CD4-positive, alpha-beta T cell treated with Interleukin-6 at 100 ng/mL for 8 hours (primary cell): ENCODE results near the gene CCSER1.
A peak's percentile ranks its signal among the peaks of the same experiment; 100 is the strongest.

Experiments
- DNase-seq: peaks from one replicate; pipeline ENCODE4 v3.0.0-alpha.2; 2020; ENCODE audit warnings: mixed read lengths, low spot score

Gene CCSER1

GRCh38 chr4:90127223-90127705 lies at the start of gene CCSER1:
Gene CCSER1 (plus strand): TSS chr4:90127394.
- DNase-seq: peak; percentile 27

DNA sequence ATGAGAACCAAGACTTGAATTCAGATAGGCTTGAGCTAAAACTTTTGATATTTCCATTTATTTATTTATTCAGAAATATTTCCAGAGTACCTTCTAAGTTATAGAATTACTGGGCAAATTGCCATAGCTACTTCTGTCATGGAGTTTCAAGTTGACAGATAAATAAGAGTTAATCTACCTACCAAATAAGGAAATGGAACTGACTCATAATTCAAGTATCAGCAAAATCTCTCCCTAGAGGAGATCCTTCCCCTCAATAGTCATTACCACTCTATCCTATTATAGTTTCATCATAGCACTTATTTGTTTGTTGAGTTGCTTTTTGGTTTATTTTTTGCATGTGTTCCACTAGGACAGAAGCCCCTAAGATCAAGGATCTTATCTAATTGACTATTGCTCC lies 48.8 kb upstream of the CCSER1 start:
- no peak for DNase-seq

DNA sequence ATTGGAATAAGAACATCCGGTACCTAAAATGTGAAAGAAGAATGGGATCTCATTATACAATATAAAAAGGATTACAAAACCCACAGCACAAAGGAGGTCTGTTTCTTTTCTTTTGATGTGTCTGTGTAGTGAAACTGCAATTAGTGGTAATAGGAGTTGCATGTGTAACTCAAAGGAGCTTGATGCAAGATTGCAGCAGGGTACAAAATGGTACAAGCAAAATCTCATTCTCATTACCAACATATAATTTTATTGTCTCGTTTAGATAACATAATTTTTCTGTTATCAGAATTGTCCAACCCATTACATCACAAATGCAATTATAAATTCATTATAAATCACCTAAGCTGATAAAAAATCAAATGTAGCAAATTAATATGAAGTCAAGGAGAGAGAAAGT lies 47.1 kb upstream of the CCSER1 start:
- no peak for DNase-seq

GRCh38 chr4:90081432-90082144 lies 45.6 kb upstream of the CCSER1 start:
- no peak for DNase-seq

- no peak for DNase-seq
Measured at GRCh38 chr4:90082449-90082848, 44.7 kb upstream of the CCSER1 start.

DNA sequence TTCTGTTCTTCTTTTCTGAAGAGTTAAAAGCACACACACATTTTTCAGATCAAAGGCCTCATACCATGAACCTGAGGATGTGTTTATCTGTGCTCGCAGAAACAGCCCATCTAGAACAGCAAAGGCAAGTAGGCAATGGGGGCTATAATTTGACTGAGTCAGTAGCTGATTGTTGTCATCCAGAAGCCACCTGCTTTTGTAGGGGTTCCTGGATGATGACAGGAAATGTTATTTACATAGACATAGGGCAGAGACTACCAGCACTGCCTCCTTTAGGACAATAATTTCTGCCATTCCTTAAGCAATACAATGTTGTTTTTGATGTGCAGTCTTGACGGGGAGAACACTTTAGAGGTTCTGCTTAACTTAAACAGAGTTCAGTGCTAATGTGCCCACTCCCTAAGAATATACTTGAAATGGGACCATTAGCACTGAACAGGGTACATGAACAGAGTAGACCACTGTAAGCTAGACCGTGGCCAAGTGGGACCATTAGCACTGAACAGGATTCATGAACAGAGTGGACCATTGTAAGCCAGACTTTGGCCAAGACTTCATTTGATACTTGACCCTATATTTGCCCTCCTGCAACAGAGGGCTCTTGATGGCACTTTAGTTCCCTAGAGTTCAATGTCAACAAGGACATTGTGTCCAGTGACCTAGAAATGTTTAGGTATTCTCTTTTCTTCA lies 42.8 kb upstream of the CCSER1 start:
- no peak for DNase-seq

DNA sequence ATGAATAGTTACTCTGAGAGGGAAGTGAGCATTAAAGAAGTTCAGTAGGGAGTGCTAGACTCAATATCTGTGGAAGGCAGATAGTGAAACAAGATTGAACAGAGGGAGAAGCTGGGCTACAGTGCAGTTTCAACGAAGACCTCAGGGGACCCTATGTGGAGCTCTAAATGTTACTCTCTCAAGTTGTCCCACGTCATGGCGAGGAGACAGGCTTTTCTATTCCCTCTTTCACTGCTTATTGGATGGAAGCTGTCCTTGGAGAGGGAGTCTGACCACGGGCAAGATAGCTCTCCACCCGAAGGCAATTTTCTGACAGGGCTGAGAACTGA lies 42.3 kb upstream of the CCSER1 start:
- DNase-seq: no peak

GRCh38 chr4:90093526-90093925 lies 33.7 kb upstream of the CCSER1 start:
- DNase-seq: no peak

- DNase-seq: no peak
Measured at GRCh38 chr4:90095000-90095399, 32.2 kb upstream of the CCSER1 start.

DNA sequence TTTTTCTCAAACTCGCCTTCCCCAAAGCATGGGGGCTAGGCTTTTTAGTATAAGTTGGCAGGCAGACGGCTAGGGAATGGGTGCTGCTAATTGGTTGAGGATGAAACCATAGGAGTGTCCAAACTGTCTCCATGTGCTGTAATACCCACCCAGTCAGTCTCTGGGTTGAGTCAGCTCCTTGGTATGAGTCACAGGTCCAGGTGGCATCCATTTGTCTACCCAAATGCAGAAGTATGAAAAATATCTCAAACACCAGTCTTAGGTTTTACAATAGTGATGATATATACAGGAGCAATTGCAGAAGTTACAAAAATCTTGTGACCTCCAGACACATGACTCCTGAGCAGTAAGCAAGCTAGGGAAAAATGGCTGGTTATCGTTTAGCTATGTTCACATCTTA lies 27.4 kb upstream of the CCSER1 start:
- DNase-seq: no peak

DNA sequence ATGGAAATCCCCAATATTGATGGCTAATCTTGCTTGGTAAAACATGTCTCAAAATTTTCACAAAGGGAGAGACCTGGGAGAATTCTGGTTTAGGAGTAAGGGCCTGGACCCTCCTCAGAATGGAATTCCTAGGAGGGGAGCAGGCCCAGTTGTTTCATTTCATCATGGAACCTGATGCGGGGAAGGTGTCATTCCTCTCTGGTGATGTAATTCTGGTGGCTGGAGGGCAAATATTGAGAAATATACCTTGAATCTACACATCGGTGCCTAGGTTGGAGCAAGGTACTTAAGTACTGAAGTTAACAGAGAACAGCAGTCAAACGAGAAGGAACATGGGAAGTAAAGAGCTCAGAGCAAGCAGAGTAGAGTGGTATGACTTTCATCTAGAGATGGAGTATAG lies 23.2 kb upstream of the CCSER1 start:
- no peak for DNase-seq

DNA sequence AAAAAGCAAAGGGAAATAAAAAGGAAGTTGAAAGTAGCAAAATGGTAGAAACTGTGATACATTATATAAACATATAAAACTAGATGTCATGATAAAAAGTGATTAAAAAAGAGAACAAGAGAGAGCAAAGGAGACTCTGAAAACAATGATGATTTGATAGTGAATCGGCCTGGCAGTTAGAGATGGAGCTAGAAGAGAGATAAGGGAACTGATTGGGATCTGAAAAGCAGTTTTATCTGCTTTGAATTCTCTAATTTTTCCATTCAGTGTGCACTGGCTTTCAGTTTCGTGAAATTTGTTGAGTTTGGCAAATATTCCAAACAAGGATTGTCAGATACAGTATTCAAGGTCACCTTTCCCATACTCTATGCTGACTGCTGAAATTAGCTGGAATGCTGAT lies 21.9 kb upstream of the CCSER1 start:
- DNase-seq: no peak

GRCh38 chr4:90112715-90113114 lies 14.5 kb upstream of the CCSER1 start:
- DNase-seq: no peak

- DNase-seq: no peak
Measured at GRCh38 chr4:90113881-90114457, 13.2 kb upstream of the CCSER1 start.

- DNase-seq: no peak
Measured at GRCh38 chr4:90118527-90119195, 8.5 kb upstream of the CCSER1 start.

GRCh38 chr4:90120037-90120436 lies 7.2 kb upstream of the CCSER1 start:
- no peak for DNase-seq

DNA sequence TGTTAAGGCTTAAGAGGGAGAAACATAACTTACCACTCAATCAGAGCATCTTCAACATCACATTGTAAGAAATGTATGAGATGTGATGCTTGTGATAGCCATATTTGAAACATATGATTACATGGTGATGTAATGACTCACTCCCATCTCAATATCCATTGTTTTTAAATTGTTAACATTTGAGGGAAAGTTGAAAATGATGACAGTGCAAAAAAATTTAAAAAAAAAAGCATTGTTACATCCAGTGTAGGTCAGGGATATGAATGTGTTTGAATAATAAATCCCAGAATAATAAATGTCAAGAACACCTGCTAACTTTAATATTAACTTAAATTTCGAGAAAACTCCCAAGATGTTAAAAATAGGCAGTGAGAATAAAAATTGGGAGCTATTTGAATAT lies 6.4 kb upstream of the CCSER1 start:
- no peak for DNase-seq

- no peak for DNase-seq
Measured at GRCh38 chr4:90121676-90122354, 5.4 kb upstream of the CCSER1 start.

DNA sequence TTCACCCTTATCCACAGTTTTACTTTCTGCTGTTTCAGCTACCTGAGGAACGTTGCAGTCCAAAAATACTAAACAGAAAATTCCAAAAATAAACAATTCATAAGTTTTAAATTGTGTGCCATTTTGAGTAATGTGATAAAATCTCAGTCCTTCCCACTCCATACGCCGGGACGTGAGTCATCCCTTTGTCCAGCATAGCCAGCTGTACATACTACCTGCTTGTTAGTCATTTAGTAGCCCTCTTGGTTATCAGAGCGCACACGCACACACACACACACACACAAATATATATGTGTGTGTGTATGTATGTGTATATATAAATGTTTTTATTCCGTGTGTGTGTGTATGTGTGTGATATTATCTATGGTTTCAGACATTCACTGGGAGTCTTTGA lies 4.8 kb upstream of the CCSER1 start:
- no peak for DNase-seq

DNA sequence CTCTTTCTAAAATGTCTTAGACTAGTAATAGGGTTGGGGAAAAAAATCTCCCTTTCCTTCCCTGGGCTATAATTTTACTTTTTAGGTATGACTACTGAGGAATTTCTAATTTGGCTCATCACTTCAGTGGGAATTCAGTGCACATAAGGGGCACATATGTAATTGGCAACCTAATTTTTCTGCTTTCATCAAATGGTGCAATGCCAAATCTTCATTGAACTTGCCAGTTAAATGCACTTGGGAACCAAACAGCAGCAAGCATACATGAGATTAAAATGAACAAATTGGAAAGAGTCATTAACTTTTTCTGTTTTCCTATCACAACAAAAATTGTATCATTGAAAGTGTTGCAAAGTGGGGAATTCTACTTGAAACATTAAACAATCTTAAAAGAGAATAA lies 2.9 kb upstream of the CCSER1 start:
- no peak for DNase-seq

DNA sequence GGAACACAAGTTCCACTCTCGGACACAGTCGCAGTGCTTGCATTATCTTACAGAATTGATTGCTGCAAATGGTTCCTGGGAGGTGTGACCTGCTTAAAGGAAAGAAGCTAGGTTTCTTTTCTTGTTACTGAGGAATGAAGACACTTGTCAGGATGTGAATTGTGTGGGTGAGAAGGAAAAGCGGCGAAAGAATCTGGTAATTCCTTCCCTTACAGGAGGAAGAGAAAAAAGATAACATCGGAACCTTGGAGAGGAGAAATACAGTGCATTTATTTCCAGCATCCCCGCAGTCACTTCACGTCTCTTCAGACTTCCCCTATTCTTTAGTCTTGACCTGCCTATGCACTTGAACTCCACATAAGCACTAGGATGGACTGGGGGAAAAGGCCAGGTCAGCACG lies 389 bp upstream of the CCSER1 start:
- DNase-seq: no peak

- DNase-seq: no peak
Measured at GRCh38 chr4:90127706-90128345, 632 bp downstream of the CCSER1 start.
